Nephron progenitor cell (in vitro differentiated cells): ENCODE data around the gene DPH7.
A peak's percentile ranks its signal among the peaks of the same experiment; 100 is the strongest.

Experiments
- DNase-seq: peaks from one replicate; pipeline ENCODE4 v3.0.0; 2021
- H3K27ac Mint-ChIP-seq: 2 replicates; pipeline ENCODE4 v1.8.0; 2021; ENCODE audit warnings: mild to moderate bottlenecking, moderate library complexity, mixed read lengths
- H3K27me3 Mint-ChIP-seq: 2 replicates; pipeline ENCODE4 v1.8.0; 2021; ENCODE audit warnings: mild to moderate bottlenecking, low read depth, mixed read lengths; ENCODE audit not compliant: poor library complexity
- H3K36me3 Mint-ChIP-seq: 2 replicates; pipeline ENCODE4 v1.8.0; 2021; ENCODE audit warnings: low read depth, mixed read lengths
- H3K4me1 Mint-ChIP-seq: 2 replicates; pipeline ENCODE4 v1.8.0; 2021; ENCODE audit warnings: mixed read lengths
- H3K4me3 Mint-ChIP-seq: 2 replicates; pipeline ENCODE4 v1.8.0; 2021; ENCODE audit warnings: mild to moderate bottlenecking, moderate library complexity, mixed read lengths
- H3K9me3 Mint-ChIP-seq: 2 replicates; pipeline ENCODE4 v1.8.0; 2021; ENCODE audit warnings: mild to moderate bottlenecking, moderate library complexity, mixed read lengths
- CTCF ChIP-seq: fragments of 200-600 bp; sonication (generic); IDR thresholded peaks from 2 replicates; pipeline ENCODE4 v1.5.0; 2021; ENCODE audit warnings: antibody characterized with exemption

DPH7 gene

GRCh38 chr9:137590123-137590468 is 11.4 kb upstream of the DPH7 start:
- no peak for DNase-seq
- Mint-ChIP-seq H3K36me3 (peaks cover 31% of the 10 kb centered on the region), H3K4me3 (no peak overlapping the region), H3K27ac (no peak overlapping the region), H3K9me3 (no peaks in the 10 kb centered on the region), H3K4me1 (peaks cover 37% of the 10 kb centered on the region), H3K27me3 (no peaks in the 10 kb centered on the region)
- TF ChIP-seq CTCF = no peak

DNA sequence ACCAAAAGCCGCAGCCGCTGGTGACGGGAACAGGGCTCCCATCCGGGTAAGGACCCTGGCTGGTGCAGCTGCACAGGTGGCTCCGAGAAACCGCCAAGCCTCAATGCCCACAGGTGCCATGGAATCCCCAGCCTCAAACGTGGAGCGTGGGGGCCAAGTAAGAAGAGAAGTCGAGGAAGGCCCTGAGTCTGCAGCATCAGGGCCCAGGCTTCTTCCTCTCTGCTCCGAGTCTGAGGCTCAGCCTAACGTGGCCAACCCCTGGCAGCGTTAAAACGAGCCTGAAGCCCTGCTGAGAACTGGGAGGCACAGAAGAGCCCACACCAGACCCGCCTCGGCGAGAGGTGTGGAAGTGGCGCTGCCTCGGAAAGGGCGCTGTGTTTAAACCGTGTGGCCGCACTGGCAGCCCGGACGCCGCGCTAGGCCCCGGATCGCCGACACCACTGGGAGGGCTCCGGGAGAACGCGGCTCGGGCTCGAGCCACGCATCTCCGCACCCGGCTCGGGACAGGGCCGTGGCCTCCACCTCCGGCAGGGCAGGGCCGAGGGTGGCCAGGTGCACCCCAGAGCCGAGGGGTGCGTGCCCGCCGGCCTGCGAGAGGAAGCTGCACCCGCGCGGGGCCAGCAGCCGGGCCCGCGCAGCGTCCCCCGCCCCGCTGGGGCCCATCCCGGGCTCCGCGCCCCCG is 10.9 kb upstream of the DPH7 start:
- no peak for TF ChIP-seq CTCF
- DNase-seq = peak; percentile 50
- H3K27ac Mint-ChIP-seq = no peak overlapping the region
- peaks cover 26% of the 10 kb centered on the region for H3K36me3 Mint-ChIP-seq
- no peaks in the 10 kb centered on the region for H3K27me3 Mint-ChIP-seq
- H3K9me3 Mint-ChIP-seq = no peaks in the 10 kb centered on the region
- H3K4me1 Mint-ChIP-seq = peaks cover 37% of the 10 kb centered on the region
- peak overlapping the region; percentile 85 for H3K4me3 Mint-ChIP-seq

- H3K4me1 Mint-ChIP-seq = peaks cover 33% of the 10 kb centered on the region
- peak overlapping the region; percentile 85 for H3K4me3 Mint-ChIP-seq
- no peak for TF ChIP-seq CTCF
- H3K27ac Mint-ChIP-seq = no peak overlapping the region
- no peaks in the 10 kb centered on the region for H3K27me3 Mint-ChIP-seq
- no peaks in the 10 kb centered on the region for H3K9me3 Mint-ChIP-seq
- H3K36me3 Mint-ChIP-seq = peaks cover 26% of the 10 kb centered on the region
- DNase-seq = no peak
Observed at GRCh38 chr9:137588891-137589290, 10.2 kb upstream of the DPH7 start.

- DNase-seq = no peak
- no peaks in the 10 kb centered on the region for H3K9me3 Mint-ChIP-seq
Observed at GRCh38 chr9:137588311-137588710, 9.6 kb upstream of the DPH7 start.

GRCh38 chr9:137586854-137587253 is 8.1 kb upstream of the DPH7 start:
- TF ChIP-seq CTCF = no peak
- Mint-ChIP-seq H3K4me3 (no peak overlapping the region), H3K27me3 (no peaks in the 10 kb centered on the region), H3K36me3 (peaks cover 40% of the 10 kb centered on the region), H3K27ac (no peak overlapping the region), H3K4me1 (peaks cover 23% of the 10 kb centered on the region), H3K9me3 (no peaks in the 10 kb centered on the region)
- no peak for DNase-seq

More at GRCh38 chr9:137588311-137588710, 9.6 kb upstream of the DPH7 start:
- H3K4me1 Mint-ChIP-seq = peaks cover 29% of the 10 kb centered on the region
- no peak for TF ChIP-seq CTCF
- H3K36me3 Mint-ChIP-seq = peaks cover 31% of the 10 kb centered on the region
- H3K27me3 Mint-ChIP-seq = no peaks in the 10 kb centered on the region
- peak overlapping the region; percentile 85 for H3K4me3 Mint-ChIP-seq
- no peak overlapping the region for H3K27ac Mint-ChIP-seq

GRCh38 chr9:137583957-137584356 is 5.2 kb upstream of the DPH7 start:
- H3K27ac Mint-ChIP-seq = no peak overlapping the region
- no peak for DNase-seq
- no peaks in the 10 kb centered on the region for H3K9me3 Mint-ChIP-seq
- H3K27me3 Mint-ChIP-seq = no peaks in the 10 kb centered on the region
- no peak for TF ChIP-seq CTCF
- H3K36me3 Mint-ChIP-seq = peaks cover 45% of the 10 kb centered on the region
- H3K4me1 Mint-ChIP-seq = peaks cover 12% of the 10 kb centered on the region
- H3K4me3 Mint-ChIP-seq = no peak overlapping the region
